SKM-1 (cell line): ENCODE measurements around the gene HAGHL.
"Not testable (repeated sequence)": the region's sequence is repeated elsewhere in the genome, so short reads cannot be mapped to it uniquely, and the experiment has no call there.

Experiments
- DNase-seq: peaks from one replicate; lab custom pipeline; 2025; ENCODE audit not compliant: unreplicated experiment; lab: John Stamatoyannopoulos, UW

HAGHL gene

GRCh38 chr16:767743-768235, 40.9 kb downstream of the HAGHL start:
- no peak for DNase-seq

GRCh38 chr16:768428-768827, 41.5 kb downstream of the HAGHL start:
- no peak for DNase-seq

GRCh38 chr16:769184-769784, 42.4 kb downstream of the HAGHL start:
- DNase-seq, result no peak

GRCh38 chr16:769934-770333, 43.0 kb downstream of the HAGHL start:
- DNase-seq, result no peak

GRCh38 chr16:770411-770810, 43.5 kb downstream of the HAGHL start:
- no peak for DNase-seq

- no peak for DNase-seq
These were observed 46.1 kb downstream of the HAGHL start for GRCh38 chr16:772959-773358.

- DNase-seq, result no peak
These were observed 47.4 kb downstream of the HAGHL start for GRCh38 chr16:774086-775001.

- DNase-seq, result no peak
These were observed 48.4 kb downstream of the HAGHL start for GRCh38 chr16:775236-775796.

GRCh38 chr16:776298-776697, 49.4 kb downstream of the HAGHL start:
- not testable (repeated sequence) for DNase-seq

GRCh38 chr16:776824-777223, 49.9 kb downstream of the HAGHL start:
- DNase-seq, result no peak

GRCh38 chr16:777826-778225, 50.9 kb downstream of the HAGHL start:
- DNase-seq, result no peak

- no peak for DNase-seq
These were observed 51.5 kb downstream of the HAGHL start for GRCh38 chr16:778447-778846.

GRCh38 chr16:778909-779527, 52.1 kb downstream of the HAGHL start:
- no peak for DNase-seq
